HEK293 (cell line): ENCODE measurements around the gene SEC24B.

Experiments used
- CTCF ChIP-seq: fragments of 450-650 bp; formaldehyde crosslinking; IDR thresholded peaks from 2 replicates; pipeline ENCODE4 v1.5.1; 2016; ENCODE audit warnings: missing biosample characterization, missing genetic modification characterization
- ZIC2 ChIP-seq: fragments of 450-650 bp; formaldehyde crosslinking; IDR thresholded peaks from 2 replicates; pipeline ENCODE4 v1.5.1; 2016; ENCODE audit warnings: missing biosample characterization, missing genetic modification characterization
- ZNF16 ChIP-seq: fragments of 450-650 bp; formaldehyde crosslinking; IDR thresholded peaks from 2 replicates; pipeline ENCODE4 v1.5.1; 2016; ENCODE audit warnings: low read depth, missing biosample characterization, missing genetic modification characterization
- ZNF624 ChIP-seq: fragments of 450-650 bp; formaldehyde crosslinking; IDR thresholded peaks from 2 replicates; pipeline ENCODE4 v1.5.1; 2017; ENCODE audit warnings: missing biosample characterization, missing genetic modification characterization
- ZNF664 ChIP-seq: fragments of 450-650 bp; formaldehyde crosslinking; IDR thresholded peaks from 2 replicates; pipeline ENCODE4 v1.5.1; 2016; ENCODE audit warnings: missing biosample characterization, missing genetic modification characterization
- ZNF692 ChIP-seq: fragments of 450-650 bp; formaldehyde crosslinking; IDR thresholded peaks from 2 replicates; pipeline ENCODE4 v1.5.1; 2016; ENCODE audit warnings: missing biosample characterization, missing genetic modification characterization

- no peak for TF ChIP-seq ZNF664
- no peak for TF ChIP-seq CTCF (tag by site-specific recombination)
- no peak for TF ChIP-seq ZNF624 (tag by site-specific recombination)
- no peak for TF ChIP-seq ZNF692 (tag by site-specific recombination)
- TF ChIP-seq ZNF16 (tag by site-specific recombination): no peak
- no peak for TF ChIP-seq ZIC2 (tag by site-specific recombination)
Measured at GRCh38 chr4:109495514-109495913, 61.9 kb downstream of the SEC24B start.
